Measurements from ENCODE around the gene PTK7. TPM values are rescaled to one million over a fixed set of nuclear protein-coding genes. Genes with fewer than 3 reads are reported as not detected.

Gene PTK7
- total RNA-seq, 1 donor from 2014 or later = 68.0 TPM

GRCh38 chr6:43089467-43089866, 13.4 kb downstream of the PTK7 start:
- peak overlapping the region; percentile 60 for H3K4me3 Mint-ChIP-seq
- Histone ChIP-seq H3F3A (ENCODE audit: low read depth) (peaks cover 46% of the 10 kb centered on the region), H3K4me3 (peak overlapping the region; percentile 33), H3K9me3 (ENCODE audit: low read depth) (no peaks in the 10 kb centered on the region), H3K27me3 (no peaks in the 10 kb centered on the region), H3K36me3 (no peaks in the 10 kb centered on the region), H3K4me1 (peaks cover 43% of the 10 kb centered on the region), H3K27ac (peak overlapping the region; percentile 94), H3K9ac (no peak overlapping the region), H2AFZ (replicated peaks) (no peak overlapping the region), H4K20me1 (ENCODE audit: low read depth) (peaks cover 64% of the 10 kb centered on the region), H3K4me2 (peak overlapping the region; percentile 74), H3K79me2 (ENCODE audit: low read depth) (peaks cover 98% of the 10 kb centered on the region)
- peak; percentile 70 for DNase-seq (ENCODE audit: low spot score)
- H3K9me3 Mint-ChIP-seq = no peaks in the 10 kb centered on the region
- TF ChIP-seq EZH2phosphoT487 (IDR thresholded peaks at IDR 0.05) = no peak
- TF ChIP-seq, protein P1, sequence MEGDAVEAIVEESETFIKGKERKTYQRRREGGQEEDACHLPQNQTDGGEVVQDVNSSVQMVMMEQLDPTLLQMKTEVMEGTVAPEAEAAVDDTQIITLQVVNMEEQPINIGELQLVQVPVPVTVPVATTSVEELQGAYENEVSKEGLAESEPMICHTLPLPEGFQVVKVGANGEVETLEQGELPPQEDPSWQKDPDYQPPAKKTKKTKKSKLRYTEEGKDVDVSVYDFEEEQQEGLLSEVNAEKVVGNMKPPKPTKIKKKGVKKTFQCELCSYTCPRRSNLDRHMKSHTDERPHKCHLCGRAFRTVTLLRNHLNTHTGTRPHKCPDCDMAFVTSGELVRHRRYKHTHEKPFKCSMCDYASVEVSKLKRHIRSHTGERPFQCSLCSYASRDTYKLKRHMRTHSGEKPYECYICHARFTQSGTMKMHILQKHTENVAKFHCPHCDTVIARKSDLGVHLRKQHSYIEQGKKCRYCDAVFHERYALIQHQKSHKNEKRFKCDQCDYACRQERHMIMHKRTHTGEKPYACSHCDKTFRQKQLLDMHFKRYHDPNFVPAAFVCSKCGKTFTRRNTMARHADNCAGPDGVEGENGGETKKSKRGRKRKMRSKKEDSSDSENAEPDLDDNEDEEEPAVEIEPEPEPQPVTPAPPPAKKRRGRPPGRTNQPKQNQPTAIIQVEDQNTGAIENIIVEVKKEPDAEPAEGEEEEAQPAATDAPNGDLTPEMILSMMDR (IDR thresholded peaks at IDR 0.05) = no peak
- TF ChIP-seq EZH2 (IDR thresholded peaks at IDR 0.05) = no peak
- H3K27ac Mint-ChIP-seq = peak overlapping the region; percentile 96
- peaks cover 2% of the 10 kb centered on the region for H3K27me3 Mint-ChIP-seq (ENCODE audit: insufficient read depth, low read depth)
- no peaks in the 10 kb centered on the region for H3K36me3 Mint-ChIP-seq
- peaks cover 52% of the 10 kb centered on the region for H3K4me1 Mint-ChIP-seq

GRCh38 chr6:43089874-43090558, 13.9 kb downstream of the PTK7 start:
- Mint-ChIP-seq H3K27me3 (ENCODE audit: insufficient read depth, low read depth) (peaks cover 2% of the 10 kb centered on the region), H3K27ac (peak overlapping the region; percentile 96), H3K36me3 (no peaks in the 10 kb centered on the region), H3K9me3 (no peaks in the 10 kb centered on the region), H3K4me3 (peak overlapping the region; percentile 71), H3K4me1 (peaks cover 52% of the 10 kb centered on the region)
- Histone ChIP-seq H3K9ac (no peak overlapping the region), H3K4me3 (peak overlapping the region; percentile 33), H3K27me3 (no peaks in the 10 kb centered on the region), H3K36me3 (no peaks in the 10 kb centered on the region), H3F3A (ENCODE audit: low read depth) (peaks cover 46% of the 10 kb centered on the region), H3K9me3 (ENCODE audit: low read depth) (no peaks in the 10 kb centered on the region), H3K79me2 (ENCODE audit: low read depth) (peaks cover 97% of the 10 kb centered on the region), H3K4me2 (peak overlapping the region; percentile 74), H4K20me1 (ENCODE audit: low read depth) (peaks cover 63% of the 10 kb centered on the region), H3K4me1 (peaks cover 43% of the 10 kb centered on the region), H2AFZ (replicated peaks) (no peak overlapping the region), H3K27ac (peak overlapping the region; percentile 94)
- TF ChIP-seq, protein P1 (IDR thresholded peaks at IDR 0.05) = no peak
- TF ChIP-seq EZH2phosphoT487 (IDR thresholded peaks at IDR 0.05) (no peak), EZH2 (IDR thresholded peaks at IDR 0.05) (no peak)
- DNase-seq (ENCODE audit: low spot score) = peak; percentile 41

- Histone ChIP-seq H3F3A (ENCODE audit: low read depth) (peaks cover 49% of the 10 kb centered on the region), H2AFZ (replicated peaks) (no peak overlapping the region), H3K4me3 (peak overlapping the region; percentile 33), H3K4me2 (peak overlapping the region; percentile 74), H3K27ac (peak overlapping the region; percentile 94), H3K36me3 (no peaks in the 10 kb centered on the region), H3K9me3 (ENCODE audit: low read depth) (no peaks in the 10 kb centered on the region), H3K9ac (no peak overlapping the region), H4K20me1 (ENCODE audit: low read depth) (peaks cover 58% of the 10 kb centered on the region), H3K27me3 (no peaks in the 10 kb centered on the region), H3K79me2 (ENCODE audit: low read depth) (peaks cover 97% of the 10 kb centered on the region), H3K4me1 (peaks cover 47% of the 10 kb centered on the region)
- H3K4me1 Mint-ChIP-seq = peaks cover 56% of the 10 kb centered on the region
- peaks cover under 1% of the 10 kb centered on the region for H3K36me3 Mint-ChIP-seq
- peak; percentile 53 for DNase-seq (ENCODE audit: low spot score)
- H3K27me3 Mint-ChIP-seq (ENCODE audit: insufficient read depth, low read depth) = peaks cover 2% of the 10 kb centered on the region
- no peaks in the 10 kb centered on the region for H3K9me3 Mint-ChIP-seq
- H3K27ac Mint-ChIP-seq = peak overlapping the region; percentile 96
- H3K4me3 Mint-ChIP-seq = peak overlapping the region; percentile 71
- TF ChIP-seq EZH2phosphoT487 (IDR thresholded peaks at IDR 0.05) (no peak), EZH2 (IDR thresholded peaks at IDR 0.05) (no peak)
- TF ChIP-seq, protein P1 (IDR thresholded peaks at IDR 0.05) = no peak
Observed at GRCh38 chr6:43090559-43090956, 14.4 kb downstream of the PTK7 start.

Data from neural progenitor cell (in vitro differentiated cells).